GM19397 (cell line): ENCODE data around the gene SYNE2.

ENCODE experiments used
- ATAC-seq: cut with Tn5 transposase; IDR thresholded peaks from one replicate; pipeline ENCODE4 v1.9.1; 2021; ENCODE audit warnings: mild to moderate bottlenecking, moderate library complexity; ENCODE audit not compliant: unreplicated experiment

SYNE2 gene

DNA sequence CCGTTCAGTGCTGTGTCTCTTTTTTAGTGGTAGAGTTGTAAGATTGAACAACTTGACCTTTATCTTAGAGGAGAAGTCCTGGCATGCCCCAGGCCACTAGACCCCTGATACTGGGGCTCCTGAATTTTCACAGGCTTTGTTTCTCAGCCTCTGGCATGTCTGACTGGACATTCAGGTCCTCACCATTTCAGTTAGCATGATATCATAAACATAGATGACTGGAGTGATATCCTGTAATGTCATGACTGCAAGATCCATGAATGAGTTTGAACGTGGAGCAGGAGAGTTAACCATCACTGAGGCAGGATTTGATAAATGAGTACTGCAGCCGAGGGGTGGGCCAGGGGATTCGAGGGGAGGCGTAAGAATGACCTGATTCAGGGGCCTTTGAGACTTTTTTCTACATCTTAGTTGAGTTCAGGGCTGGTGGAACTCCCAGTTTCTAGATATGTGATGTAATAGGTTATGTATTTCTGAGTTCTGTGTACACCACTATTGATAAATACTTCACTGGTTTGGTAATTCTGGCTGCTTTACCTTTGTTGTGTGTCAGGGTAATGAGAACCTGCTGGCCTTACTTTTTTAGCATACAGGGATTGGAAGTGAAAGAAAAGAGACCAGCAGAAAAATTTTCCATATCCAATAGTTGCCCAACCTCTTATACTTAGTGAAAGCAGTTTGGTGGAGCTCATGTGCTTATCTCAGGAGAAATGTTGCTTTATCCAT lies 217.0 kb downstream of the SYNE2 start:
- no peak for ATAC-seq

DNA sequence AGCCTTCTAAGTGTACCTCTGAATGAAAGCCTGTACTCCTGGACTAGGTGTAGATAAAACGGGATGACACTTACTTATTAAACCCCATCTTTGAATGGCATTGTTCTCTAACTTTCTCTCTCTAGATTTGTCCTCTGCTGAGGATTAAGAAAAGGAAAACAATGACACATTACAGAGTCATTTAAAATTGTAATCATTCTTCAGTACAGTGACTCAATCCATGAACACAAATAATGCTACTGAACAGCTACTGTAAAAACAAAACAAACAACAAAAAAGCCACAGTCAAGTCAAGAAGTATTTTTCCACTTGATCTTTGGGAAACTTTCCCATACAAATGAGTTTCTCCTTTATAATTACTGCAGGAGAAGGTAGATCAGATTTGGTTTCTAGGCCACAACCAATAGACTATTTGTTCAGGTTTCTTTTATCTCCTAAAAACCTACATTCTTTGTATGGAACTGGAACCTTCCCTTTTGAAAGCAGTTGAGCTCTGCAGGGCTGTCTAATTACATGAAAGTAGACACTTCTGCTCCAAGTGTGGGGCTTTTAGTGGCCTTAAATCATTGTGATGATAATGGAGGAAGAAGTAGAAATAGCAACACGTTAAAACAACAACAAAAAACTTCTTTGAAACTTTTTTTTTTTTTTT lies 222.3 kb downstream of the SYNE2 start:
- no peak for ATAC-seq

DNA sequence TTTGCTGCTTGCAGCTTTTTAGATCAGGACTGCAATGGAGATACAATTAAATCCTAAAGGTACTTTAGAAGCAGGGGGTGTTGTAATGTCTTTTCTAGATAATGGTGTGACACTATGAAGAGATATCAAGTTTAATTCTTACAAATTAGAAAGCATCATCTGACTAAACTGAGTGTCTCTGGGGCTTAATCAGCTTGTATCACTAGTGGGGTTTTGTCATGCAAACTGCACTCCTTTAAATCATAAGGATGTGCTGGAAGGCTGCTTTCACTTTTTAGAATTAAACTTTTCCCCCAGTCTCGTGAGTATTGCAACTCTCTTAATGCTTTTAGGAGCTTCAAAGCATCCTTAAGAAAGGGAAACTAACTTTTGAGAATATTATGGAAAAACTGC lies 222.8 kb downstream of the SYNE2 start:
- no peak for ATAC-seq

DNA sequence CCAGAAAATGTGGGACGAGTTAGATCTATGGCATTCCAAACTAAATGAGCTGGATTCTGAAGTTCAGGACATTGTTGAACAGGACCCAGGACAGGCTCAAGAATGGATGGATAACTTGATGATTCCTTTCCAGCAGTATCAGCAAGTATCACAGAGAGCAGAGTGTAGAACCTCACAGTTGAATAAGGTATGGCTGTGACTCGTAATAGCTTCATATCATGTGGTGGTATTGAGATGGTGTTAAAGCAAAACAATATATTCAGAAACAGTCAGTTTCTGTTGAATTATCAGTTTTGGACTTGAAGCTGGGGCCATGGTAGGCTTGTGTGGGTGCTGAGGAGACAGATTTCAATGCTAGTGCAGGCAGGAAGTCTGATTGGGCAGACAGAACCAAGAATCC lies 227.6 kb downstream of the SYNE2 start:
- no peak for ATAC-seq

DNA sequence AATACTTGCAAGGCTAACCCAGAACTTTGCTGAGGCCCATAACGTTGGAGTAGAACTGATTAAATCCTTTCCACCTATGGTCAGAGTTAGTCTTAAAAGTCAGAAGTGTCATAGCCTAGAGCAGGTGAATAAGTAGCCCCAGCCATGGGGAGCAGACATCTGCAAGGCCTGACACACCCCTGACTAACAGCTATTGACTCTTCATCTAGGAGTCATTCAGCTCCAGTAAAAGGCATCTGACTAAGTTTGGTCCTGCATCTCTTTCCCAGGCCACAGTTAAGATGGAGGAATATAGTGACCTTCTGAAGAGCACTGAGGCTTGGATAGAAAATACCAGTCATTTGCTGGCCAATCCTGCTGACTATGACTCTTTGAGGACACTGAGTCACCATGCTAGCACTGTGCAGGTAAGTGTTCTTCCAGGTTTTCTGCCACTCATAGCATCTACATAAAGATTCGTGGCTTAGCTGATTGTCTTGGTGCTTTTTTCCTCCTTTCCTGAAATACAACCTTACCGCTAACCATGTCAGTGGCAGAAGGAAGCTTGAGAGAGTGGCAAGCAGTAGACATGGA lies 228.5 kb downstream of the SYNE2 start:
- no peak for ATAC-seq

DNA sequence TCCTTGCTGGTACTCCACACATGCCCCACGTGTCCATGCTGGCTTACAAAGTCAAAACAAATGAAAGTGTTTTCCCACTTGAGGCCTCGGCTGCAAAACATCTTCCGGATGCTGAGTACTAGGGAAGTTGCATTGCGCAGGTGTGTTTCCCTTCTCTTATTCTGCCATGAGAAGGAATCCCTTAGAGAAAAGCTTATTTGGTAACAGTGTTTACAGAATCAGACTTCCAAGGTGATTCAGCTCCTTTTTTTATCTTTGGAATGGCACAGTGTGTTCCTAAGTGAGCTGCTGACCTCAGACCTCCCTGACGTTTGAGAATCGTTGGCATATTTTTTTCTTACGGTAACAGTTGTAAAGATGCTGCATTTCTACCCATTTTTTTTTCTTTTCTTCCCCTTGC lies 230.0 kb downstream of the SYNE2 start:
- no peak for ATAC-seq

DNA sequence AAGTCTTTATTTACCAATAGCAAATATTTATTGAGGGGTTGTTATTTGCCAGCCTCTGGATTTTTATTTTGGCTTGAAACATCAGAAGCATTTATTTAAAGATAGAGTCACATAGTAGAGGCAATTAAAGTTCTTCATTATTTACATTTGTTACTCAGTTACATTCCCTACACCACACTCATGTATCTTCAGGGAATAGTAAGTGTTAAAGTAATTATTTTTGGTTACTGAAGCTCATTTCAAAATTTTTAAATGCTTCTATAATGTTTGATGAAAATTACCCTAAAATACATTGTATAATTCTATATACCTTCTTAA lies 235.8 kb downstream of the SYNE2 start:
- no peak for ATAC-seq

DNA sequence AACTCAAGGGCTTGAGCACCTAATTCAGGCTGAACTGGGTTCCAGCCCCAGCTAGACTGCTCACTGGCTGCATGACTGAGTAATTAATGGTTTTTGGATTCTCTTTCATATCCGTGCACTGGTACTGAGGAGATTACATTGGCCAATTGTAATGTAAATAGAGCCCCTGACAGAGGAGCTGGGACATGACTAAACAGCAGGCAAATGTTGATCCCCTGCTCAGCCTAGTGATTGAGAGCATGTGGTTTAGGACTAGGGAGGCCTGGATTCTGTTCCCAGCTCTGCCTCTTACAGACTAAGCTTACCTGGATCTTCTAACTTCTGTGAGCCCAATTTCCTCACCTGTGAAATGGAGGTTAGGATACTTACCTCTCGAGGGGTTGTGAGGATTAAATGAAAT lies 237.1 kb downstream of the SYNE2 start:
- ATAC-seq, result no peak

DNA sequence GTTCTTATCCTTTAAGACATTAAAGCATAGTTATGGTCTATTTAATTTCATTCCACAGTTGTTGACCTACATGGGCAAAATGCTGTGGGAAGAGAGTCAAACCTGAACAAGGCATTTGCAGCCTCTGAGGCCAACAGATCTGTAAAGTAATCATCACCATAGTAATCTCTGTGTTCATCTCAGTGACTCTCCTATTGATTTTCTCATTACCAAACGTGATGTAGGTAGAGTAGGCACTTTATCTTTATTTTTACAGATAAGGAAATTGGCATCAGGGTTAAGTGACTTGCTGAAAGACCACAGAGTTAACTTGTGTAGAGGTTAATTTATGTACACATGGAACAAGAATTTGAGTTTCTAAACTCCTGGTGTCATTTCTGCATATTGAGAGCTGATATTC lies 238.4 kb downstream of the SYNE2 start:
- no peak for ATAC-seq

DNA sequence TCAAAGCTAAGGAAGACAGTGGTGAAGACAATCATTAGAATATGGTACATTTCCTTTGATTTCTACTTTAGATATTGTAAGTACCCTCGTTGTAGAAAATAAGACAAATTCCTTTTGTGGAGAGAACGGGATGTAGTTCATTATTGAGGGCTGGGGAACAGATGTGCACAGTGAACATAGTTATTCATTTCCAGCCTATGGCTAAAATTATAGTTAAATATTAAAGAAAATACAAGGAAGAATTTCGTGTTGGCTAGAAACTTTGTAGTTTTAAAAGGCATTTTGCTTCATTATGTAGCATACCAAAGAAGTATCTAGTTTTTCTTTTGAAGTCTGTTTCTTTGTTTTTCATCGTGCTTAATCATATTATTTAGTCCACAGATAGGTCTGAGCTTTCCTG lies 239.5 kb downstream of the SYNE2 start:
- ATAC-seq, result no peak

DNA sequence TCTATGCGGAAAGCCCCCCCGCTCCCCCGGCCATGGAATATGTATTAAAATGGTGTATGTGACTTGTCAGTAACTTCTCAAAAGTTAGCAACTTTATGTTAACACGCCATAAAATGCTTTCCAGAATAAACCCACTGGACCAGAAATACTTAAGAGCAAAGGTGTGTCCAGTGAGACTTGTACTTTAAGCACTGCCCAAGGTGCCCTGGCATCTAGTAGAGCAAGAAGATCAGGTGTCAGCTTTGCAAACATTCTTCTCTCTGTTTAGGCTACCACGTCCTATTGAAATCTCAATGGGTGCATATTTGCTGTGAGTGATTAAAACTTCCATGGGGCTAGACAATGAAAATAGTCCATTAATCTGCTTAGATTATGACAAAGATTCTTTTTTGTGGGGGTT lies 240.1 kb downstream of the SYNE2 start:
- ATAC-seq, result no peak

DNA sequence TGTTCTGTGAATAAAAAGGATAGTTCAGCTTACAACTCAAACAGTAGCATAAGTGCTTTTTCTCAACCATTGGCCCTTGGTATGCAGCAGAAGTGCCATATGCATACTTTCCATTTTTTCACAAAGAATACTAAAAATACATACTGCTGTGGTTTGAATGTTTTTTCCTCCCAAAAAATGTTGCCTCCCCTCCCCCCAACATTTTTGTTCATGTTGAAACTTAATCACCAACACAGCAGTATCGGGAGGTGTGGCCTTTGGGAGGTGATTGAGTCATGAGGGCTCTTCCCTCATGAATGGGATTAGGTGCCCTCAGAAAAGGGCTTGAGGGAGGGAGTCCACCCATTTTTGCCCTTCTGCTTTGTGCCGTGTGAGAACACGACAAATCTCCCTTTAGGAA lies 242.8 kb downstream of the SYNE2 start:
- ATAC-seq, result no peak

DNA sequence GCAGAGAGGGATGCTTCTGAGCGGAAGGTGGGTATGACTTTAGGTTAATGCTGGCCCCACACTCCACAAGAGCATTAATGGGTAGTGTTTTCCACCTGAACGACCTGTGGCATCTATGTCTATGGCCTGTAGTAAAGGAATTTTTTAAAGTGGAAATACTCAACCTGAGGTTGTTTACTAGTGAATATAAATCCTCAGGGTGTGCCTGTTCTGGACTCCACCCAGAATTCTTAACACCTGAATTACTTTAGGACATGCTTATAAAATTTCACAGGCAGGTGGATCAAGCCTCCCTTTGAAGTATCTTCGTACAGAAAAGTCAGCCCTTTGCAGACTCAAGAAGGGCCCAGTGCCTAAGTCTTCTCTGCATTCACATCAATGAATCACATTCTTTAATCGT lies 245.3 kb downstream of the SYNE2 start:
- ATAC-seq, result no peak

DNA sequence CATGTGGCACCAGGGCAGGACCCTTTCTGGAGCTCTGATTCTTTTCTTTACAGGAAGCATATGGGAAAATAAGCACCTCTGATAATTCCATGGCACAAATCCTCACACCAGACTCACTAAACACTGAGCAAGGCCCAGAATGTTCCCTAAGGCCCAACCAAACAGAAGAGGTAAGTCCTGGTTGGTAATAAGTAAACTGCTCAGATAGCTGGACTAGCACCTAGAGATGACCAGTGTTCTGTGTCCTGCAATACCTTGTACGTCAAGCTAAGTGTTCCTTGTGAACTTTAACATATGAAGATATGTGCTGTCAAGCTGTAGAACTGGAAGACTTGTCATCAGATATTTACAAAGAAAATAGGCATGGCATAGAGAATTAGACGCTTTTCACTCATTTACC lies 254.6 kb downstream of the SYNE2 start:
- ATAC-seq, result no peak

DNA sequence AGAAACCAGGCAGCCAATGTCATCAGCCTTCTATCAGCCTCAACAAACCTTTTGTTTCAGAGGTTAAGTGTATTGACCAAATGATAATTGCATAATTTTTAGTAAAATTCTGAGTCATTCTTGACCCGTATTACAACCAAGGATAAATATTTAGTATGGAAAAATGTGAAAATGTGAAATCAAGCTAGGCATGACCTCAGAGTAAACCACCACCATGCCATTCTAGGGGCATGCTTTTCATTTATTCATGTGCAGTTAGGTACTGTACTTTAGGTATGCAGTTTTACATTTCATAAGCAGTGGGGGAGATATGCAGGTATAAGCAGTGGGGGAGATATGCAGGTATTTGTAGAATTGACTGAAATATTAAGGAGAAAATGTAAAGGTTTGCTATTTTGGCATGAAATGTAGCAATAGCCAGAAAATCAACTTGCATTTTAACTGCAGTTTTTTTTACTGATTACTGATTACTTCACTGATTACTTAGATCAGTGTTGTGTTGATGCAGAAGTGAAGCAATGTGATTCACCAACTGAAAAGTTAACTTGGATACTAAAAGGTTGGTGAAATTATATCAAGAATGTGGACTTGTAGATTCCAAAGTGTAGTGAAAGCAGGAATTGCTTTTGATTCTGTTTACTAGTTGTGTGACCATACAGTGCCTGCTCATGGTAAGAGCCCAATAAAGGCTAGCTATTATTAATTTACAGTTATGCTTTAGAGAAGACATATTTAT lies 257.2 kb downstream of the SYNE2 start:
- ATAC-seq, result no peak

DNA sequence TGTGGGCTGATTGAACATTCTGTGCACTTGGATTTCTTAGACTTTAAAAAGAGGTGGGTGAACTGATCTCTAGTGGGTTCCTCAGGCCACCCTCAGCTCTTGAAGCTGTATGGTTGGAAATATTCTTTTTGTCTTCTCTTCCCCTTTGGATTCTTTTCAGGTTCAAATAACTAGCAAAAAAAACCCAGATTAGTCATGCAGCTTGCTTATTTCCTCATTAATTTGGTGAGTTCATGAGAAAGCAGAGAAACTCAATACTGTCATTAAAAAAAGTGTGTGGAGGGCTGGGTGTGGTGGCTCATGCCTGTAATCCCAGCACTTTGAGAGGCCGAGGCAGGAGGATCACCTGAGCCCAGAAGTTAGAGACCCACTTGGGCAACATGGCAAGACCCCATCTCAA lies 258.0 kb downstream of the SYNE2 start:
- no peak for ATAC-seq

DNA sequence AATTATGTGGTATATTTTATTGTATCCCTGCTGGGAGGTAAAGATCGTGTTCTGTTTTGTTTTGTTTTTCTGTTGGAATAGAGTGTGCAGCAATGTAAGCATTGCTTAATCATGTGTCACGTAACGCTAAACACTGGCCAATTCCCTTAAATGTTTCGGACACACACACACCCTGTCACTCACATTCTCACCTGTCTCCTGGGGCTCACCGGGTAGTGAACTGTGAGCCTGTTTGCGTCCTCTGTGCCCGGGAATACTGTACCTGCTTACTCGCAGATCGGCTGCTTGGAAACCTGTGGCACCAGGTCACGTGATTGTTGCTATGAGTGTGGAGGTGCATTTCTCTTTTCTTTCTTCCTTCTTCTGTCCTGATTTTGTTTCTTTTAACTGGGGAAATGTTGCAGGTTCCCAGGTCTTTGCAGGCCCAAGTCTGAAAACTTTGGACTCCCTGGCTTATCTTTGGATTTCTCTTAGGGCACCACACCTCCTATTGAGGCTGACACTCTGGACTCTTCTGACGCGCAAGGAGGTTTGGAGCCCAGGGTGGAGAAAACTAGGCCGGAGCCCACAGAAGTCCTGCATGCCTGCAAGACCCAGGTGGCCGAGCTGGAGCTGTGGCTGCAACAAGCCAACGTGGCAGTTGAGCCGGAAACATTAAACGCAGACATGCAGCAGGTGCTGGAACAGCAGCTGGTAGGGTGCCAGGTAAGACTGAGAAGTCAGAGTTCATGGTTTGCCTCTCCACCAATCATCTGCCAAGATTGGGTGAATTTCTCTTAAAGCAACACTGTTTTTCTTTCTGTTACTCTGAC lies 260.3 kb downstream of the SYNE2 start:
- no peak for ATAC-seq

DNA sequence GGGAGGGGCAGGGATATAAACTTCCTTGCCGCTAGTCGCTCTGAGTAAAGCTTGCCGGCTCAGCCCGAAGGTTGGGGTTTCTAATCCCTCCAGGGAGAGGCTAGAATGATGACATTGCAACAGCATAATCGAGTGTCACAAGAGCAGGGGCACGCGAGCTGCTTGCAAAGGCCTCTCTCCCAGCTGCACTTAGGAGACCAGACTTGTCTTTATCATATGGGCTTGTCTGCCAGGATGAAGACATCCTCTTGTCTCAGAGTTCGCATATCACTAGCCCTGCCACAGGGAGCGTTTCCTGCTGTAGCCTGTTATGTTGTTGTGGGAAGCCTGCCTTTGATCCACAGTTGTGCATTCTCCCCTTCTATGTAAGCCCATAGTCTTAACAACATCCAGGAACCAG lies 261.4 kb downstream of the SYNE2 start:
- no peak for ATAC-seq

DNA sequence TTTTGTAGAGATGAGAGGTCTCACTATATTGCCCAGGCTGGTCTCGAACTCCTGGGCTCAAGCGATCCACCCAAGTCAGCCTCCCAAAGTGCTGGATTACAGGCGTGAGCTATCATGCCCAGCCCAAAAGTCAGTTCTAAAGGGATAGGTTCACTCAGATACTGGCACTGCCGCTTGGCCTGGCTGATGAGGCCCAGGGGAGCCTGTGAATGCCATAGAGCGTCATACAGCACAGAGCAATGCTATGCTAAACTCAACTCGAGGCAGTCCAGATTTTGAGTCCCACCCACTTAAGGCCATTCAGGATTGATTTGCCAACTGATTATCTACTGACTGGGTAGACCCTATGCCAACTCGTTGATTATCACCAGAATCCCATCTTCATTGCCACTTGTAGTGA lies 262.0 kb downstream of the SYNE2 start:
- no peak for ATAC-seq

DNA sequence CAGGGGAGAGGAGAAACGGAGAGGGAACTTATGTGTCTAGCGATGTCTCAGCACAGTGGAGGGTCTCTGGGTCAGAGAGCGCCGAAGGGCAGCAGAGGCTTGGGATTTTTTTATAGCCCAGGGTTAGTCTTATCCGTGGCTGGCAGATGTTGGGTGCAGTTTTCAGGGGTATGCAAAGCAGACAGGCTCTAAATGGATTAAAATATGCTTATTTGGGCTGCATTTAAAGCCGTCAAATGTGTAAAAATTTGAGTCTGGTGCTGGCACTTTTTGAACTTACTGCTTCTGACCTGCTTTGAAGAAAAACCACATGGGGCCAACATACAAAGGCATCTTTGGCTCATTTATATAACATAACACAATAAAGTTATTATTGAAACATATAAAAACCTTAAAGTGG lies 262.6 kb downstream of the SYNE2 start:
- ATAC-seq, result no peak

DNA sequence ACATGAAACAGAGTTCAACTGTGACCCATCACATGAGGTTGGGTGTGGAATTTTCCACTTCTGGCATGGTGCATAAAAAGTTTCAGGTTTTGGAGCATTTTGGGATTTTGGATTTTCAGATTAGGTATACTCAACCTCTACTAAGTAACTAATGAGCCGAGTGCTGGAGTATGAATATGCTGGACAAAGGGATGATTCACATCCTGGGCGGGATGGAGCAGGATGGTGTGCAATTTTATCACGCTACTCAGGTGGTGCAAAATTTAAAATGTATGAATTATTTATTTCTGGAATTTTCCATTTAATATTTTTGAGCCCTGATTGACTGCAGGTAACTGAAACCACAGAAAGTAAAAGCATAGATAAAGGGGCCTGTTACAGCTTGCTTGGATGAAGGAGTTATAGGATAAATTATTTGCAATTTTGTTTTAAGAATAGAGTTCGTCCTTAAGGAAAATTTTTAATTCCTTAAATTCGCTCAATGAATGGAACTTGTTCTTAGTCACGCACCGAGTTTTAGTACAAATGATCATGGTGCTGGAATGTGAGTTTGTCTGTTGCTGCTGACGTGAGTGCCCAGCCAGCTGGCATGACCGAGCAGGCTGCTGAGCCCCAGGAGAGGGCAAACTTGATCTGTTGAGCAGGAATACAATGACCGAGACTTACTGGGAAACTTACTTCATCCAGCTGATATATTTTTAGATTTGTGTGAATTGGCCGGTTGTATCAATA lies 265.0 kb downstream of the SYNE2 start:
- ATAC-seq, result no peak
